Activated CD8-positive, alpha-beta T cell treated with anti-CD3 and anti-CD28 coated beads for 36 hours (primary cell): ENCODE measurements around the gene SOBP. TPM values are rescaled to one million over a fixed set of nuclear protein-coding genes. Genes with fewer than 3 reads are reported as not detected.
A peak's percentile ranks its signal among the peaks of the same experiment; 100 is the strongest.

Experiments used
- ATAC-seq: fragments of 200-7000 bp; cut with Tn5 transposase; one replicate; pipeline ENCODE4 v1.10.0; 2021; ENCODE audit warnings: mild to moderate bottlenecking, moderate library complexity
- CTCF ChIA-PET: fragments of 350-600 bp; sonication (Branson Sonifier 250); formaldehyde crosslinking; loops from one replicate; lab custom pipeline; 2021; ENCODE audit warnings: antibody characterized with exemption; lab: Charles Lee
- POLR2A ChIA-PET: fragments of 350-600 bp; sonication (Branson Sonifier 250); formaldehyde crosslinking; loops from one replicate; lab custom pipeline; 2021; ENCODE audit warnings: antibody characterized with exemption; lab: Charles Lee
- DNase-seq: peaks from one replicate; pipeline ENCODE4 v3.0.0-alpha.2; 2020
- H3K27ac Mint-ChIP-seq: one replicate; pipeline ENCODE4 v1.8.0; 2021; ENCODE audit warnings: mild to moderate bottlenecking, mixed read lengths
- H3K27me3 Mint-ChIP-seq: one replicate; pipeline ENCODE4 v1.8.0; 2021; ENCODE audit warnings: mixed read lengths
- H3K36me3 Mint-ChIP-seq: one replicate; pipeline ENCODE4 v1.8.0; 2021; ENCODE audit warnings: low read depth, mixed read lengths
- H3K4me1 Mint-ChIP-seq: one replicate; pipeline ENCODE4 v1.8.0; 2021; ENCODE audit warnings: low read depth, mixed read lengths
- H3K4me3 Mint-ChIP-seq: one replicate; pipeline ENCODE4 v1.8.0; 2021; ENCODE audit warnings: mild to moderate bottlenecking, moderate library complexity, mixed read lengths
- H3K9me3 Mint-ChIP-seq: one replicate; pipeline ENCODE4 v1.8.0; 2021; ENCODE audit warnings: mixed read lengths
- CTCF ChIP-seq: fragments of 200-600 bp; IDR thresholded peaks from one replicate; pipeline ENCODE4 v1.8.0; 2022; ENCODE audit warnings: antibody characterized with exemption, mild to moderate bottlenecking
- intact Hi-C: fragments of 100-400 bp; cut with micrococcal nuclease; formaldehyde crosslinking; loops from one replicate; pipeline ENCODE4 v1.10.0; 2022
- total RNA-seq, 2 experiments: library from RNA; stranded (reverse); gene quantifications; one replicate each; pipeline ENCODE4 v1.2.3, GENCODE V29; 2021

SOBP gene
- total RNA-seq, 2 experiments from 2014 or later, result 0.77 to 1.1 TPM

- ChIA-PET CTCF (interaction anchor here (1.0 to 1.1 kb wide), 2 partner anchors 14 to 29 kb away, joined by 3 to 4 read pairs; no protein-coding TSS in a partner anchor), POLR2A (no interaction called here)
- Mint-ChIP-seq H3K36me3 (no peaks in the 10 kb centered on the region), H3K9me3 (no peaks in the 10 kb centered on the region), H3K4me3 (no peak overlapping the region), H3K4me1 (no peaks in the 10 kb centered on the region), H3K27me3 (peaks cover 4% of the 10 kb centered on the region), H3K27ac (no peak overlapping the region)
- DNase-seq (no peak), ATAC-seq (no peak)
- intact Hi-C loops, result no loop called here
- no peak for TF ChIP-seq CTCF
Observed at GRCh38 chr6:107571354-107571753, 81.4 kb downstream of the SOBP start.

GRCh38 chr6:107572886-107573285, 83.0 kb downstream of the SOBP start:
- Mint-ChIP-seq H3K4me3 (no peak overlapping the region), H3K4me1 (no peaks in the 10 kb centered on the region), H3K27ac (no peak overlapping the region), H3K9me3 (no peaks in the 10 kb centered on the region), H3K27me3 (peaks cover 4% of the 10 kb centered on the region), H3K36me3 (no peaks in the 10 kb centered on the region)
- intact Hi-C loops, result no loop called here
- ATAC-seq (no peak), DNase-seq (no peak)
- ChIA-PET CTCF (no interaction called here), POLR2A (no interaction called here)
- TF ChIP-seq CTCF, result no peak

- no peak for DNase-seq
- ChIA-PET CTCF (interaction anchor here (1.0 kb wide), 1 partner anchor 257 kb away, joined by 4 read pairs; no protein-coding TSS in a partner anchor), POLR2A (no interaction called here)
- Mint-ChIP-seq H3K4me3 (no peak overlapping the region), H3K4me1 (no peaks in the 10 kb centered on the region), H3K27me3 (peaks cover 4% of the 10 kb centered on the region), H3K36me3 (no peaks in the 10 kb centered on the region), H3K27ac (no peak overlapping the region), H3K9me3 (no peaks in the 10 kb centered on the region)
- intact Hi-C loops, result no loop called here
- ATAC-seq, result no peak
- no peak for TF ChIP-seq CTCF
Observed at GRCh38 chr6:107574856-107575255, 84.9 kb downstream of the SOBP start.

GRCh38 chr6:107576852-107577251, 86.9 kb downstream of the SOBP start:
- CTCF ChIA-PET, result no interaction called here
- ATAC-seq (peak; percentile 49), DNase-seq (peak; percentile 9)
- no peak overlapping the region for H3K27ac Mint-ChIP-seq
- H3K9me3 Mint-ChIP-seq, result no peaks in the 10 kb centered on the region
- H3K4me1 Mint-ChIP-seq, result no peaks in the 10 kb centered on the region
- H3K36me3 Mint-ChIP-seq, result no peaks in the 10 kb centered on the region
- POLR2A ChIA-PET, result no interaction called here
- H3K4me3 Mint-ChIP-seq, result no peak overlapping the region
- intact Hi-C loops, result no loop called here
- peaks cover 4% of the 10 kb centered on the region for H3K27me3 Mint-ChIP-seq
- TF ChIP-seq CTCF, result no peak

- no peak overlapping the region for H3K4me3 Mint-ChIP-seq
- H3K27me3 Mint-ChIP-seq, result peaks cover 6% of the 10 kb centered on the region
- ATAC-seq (no peak), DNase-seq (no peak)
- CTCF ChIA-PET, result no interaction called here
- no peak overlapping the region for H3K27ac Mint-ChIP-seq
- intact Hi-C loops, result no loop called here
- H3K36me3 Mint-ChIP-seq, result no peaks in the 10 kb centered on the region
- H3K4me1 Mint-ChIP-seq, result no peaks in the 10 kb centered on the region
- no peak for TF ChIP-seq CTCF
- POLR2A ChIA-PET, result no interaction called here
- H3K9me3 Mint-ChIP-seq, result no peaks in the 10 kb centered on the region
Observed at GRCh38 chr6:107578642-107579341, 88.9 kb downstream of the SOBP start.
